Upper lobe of left lung (tissue), 6 donors: Measurements from ENCODE around the gene PRKACB. TPM values are rescaled to one million over a fixed set of nuclear protein-coding genes. Genes with fewer than 3 reads are reported as not detected.

ENCODE experiments used
- ATAC-seq, 2 donors: fragments of 200-7000 bp; cut with Tn5 transposase; one replicate each; pipeline ENCODE4 v1.9.1; 2022; ENCODE audit warnings: mild to moderate bottlenecking in 2 of 2, moderate library complexity in 2 of 2; ENCODE audit not compliant: low FRiP score in 2 of 2
- DNase-seq, 2 donors: peaks; one replicate each; pipeline ENCODE4 v3.0.0-alpha.2; 2019 to 2020
- H3K27ac ChIP-seq, 4 donors: fragments of 200-600 bp; sonication (generic); one replicate each; pipeline ENCODE4 v1.5.1; 2016 to 2019
- H3K27me3 ChIP-seq, 4 donors: fragments of 200-600 bp; sonication (generic); one replicate each; pipeline ENCODE4 v1.5.1; 2017 to 2019
- H3K36me3 ChIP-seq, 4 donors: fragments of 200-600 bp; sonication (generic); one replicate each; pipeline ENCODE4 v1.5.1; 2016 to 2019
- H3K4me1 ChIP-seq, 4 donors: fragments of 200-600 bp; sonication (generic); one replicate each; pipeline ENCODE4 v1.5.1; 2018 to 2019
- H3K4me3 ChIP-seq, 4 donors: fragments of 200-600 bp; sonication (generic); one replicate each; pipeline ENCODE4 v1.5.1; 2017 to 2019; ENCODE audit warnings: mild to moderate bottlenecking in 2 of 4, moderate library complexity in 1 of 4
- H3K9me3 ChIP-seq, 4 donors: fragments of 200-600 bp; sonication (generic); one replicate each; pipeline ENCODE4 v1.5.1; 2018 to 2019
- CTCF ChIP-seq, 6 experiments: fragments of 450-650 bp in 4 of 6; fragments of 200-600 bp in 2 of 6; sonication (generic) in 2 of 6; IDR thresholded peaks; one replicate each; pipeline ENCODE4 v1.5.1; 2016 to 2019; ENCODE audit warnings: antibody characterized with exemption in 6 of 6
- EP300 ChIP-seq, 4 donors: sonication (generic); formaldehyde crosslinking; IDR thresholded peaks; one replicate each; pipeline ENCODE4 v1.5.1; 2017; ENCODE audit warnings: antibody characterized with exemption in 4 of 4, control low read depth in 2 of 4
- POLR2A ChIP-seq, 4 donors: fragments of 450-650 bp; IDR thresholded peaks; one replicate each; pipeline ENCODE4 v1.5.1; 2016 to 2017; ENCODE audit warnings: antibody characterized with exemption in 4 of 4, mild to moderate bottlenecking in 2 of 4
- POLR2AphosphoS5 ChIP-seq, 2 donors: sonication (generic); formaldehyde crosslinking; IDR thresholded peaks; one replicate each; pipeline ENCODE4 v1.5.1; 2017; ENCODE audit warnings: antibody characterized with exemption in 2 of 2
- WGBS, 2 donors: methylation state at CpG; one replicate each; pipeline ENCODE4 v1.1.5; 2017 to 2018; 5-methylcytosine and 5-hydroxymethylcytosine counted together
- total RNA-seq, 6 donors: library from RNA; depleted of rRNA in 4 of 6; stranded (reverse); fragments of >200 nt in 4 of 6; gene quantifications; one replicate each; pipeline versions ENCODE4 v1.1.0 to v1.2.1, GENCODE V29; 2016 to 2021
- donor health status: DM: no; HTN: no; CAD: no; lungs with moderate emphysema.
- donor health status: DM: no; HTN: yes; CAD: no; lungs with severe emphysema.

Gene PRKACB
- total RNA-seq, 6 donors from 2014 or later, result 7.9 to 27.8 (median 18.3) TPM

- H3K27me3 ChIP-seq, result no peaks in the 10 kb centered on the region
- no peak for DNase-seq
- no peak for ATAC-seq
- no peak overlapping the region for H3K4me3 ChIP-seq
- H3K9me3 ChIP-seq, result no peaks in the 10 kb centered on the region
- 73 to 79% methylated on average over 1 of the region's 1 CpG for WGBS, 2 donors
- TF ChIP-seq POLR2AphosphoS5 (IDR thresholded peaks at IDR 0.05) (no peak), EP300 (IDR thresholded peaks at IDR 0.05) (no peak), POLR2A (IDR thresholded peaks at IDR 0.05) (no peak), CTCF (IDR thresholded peaks at IDR 0.05) (no peak)
- no peaks in the 10 kb centered on the region for H3K36me3 ChIP-seq
- peaks cover 0 to 7% (median 0%) of the 10 kb centered on the region in 4 donors for H3K4me1 ChIP-seq
- no peak overlapping the region for H3K27ac ChIP-seq
Observed at GRCh38 chr1:84148758-84149157, 4.7 kb downstream of the PRKACB start.

GRCh38 chr1:84152649-84153056 lies 8.6 kb downstream of the PRKACB start:
- H3K4me3 ChIP-seq, result no peak overlapping the region
- WGBS, 2 donors, result 70 to 89% methylated on average over 3 of the region's 3 CpGs
- TF ChIP-seq POLR2A (IDR thresholded peaks at IDR 0.05), result no peak
- no peak for TF ChIP-seq POLR2AphosphoS5 (IDR thresholded peaks at IDR 0.05)
- no peak for TF ChIP-seq CTCF (IDR thresholded peaks at IDR 0.05)
- no peak for TF ChIP-seq EP300 (IDR thresholded peaks at IDR 0.05)
- no peaks in the 10 kb centered on the region for H3K27me3 ChIP-seq
- no peak for ATAC-seq
- H3K27ac ChIP-seq, result no peak overlapping the region
- no peaks in the 10 kb centered on the region for H3K9me3 ChIP-seq
- peaks cover 0 to 4% (median 2%) of the 10 kb centered on the region in 4 donors for H3K4me1 ChIP-seq
- no peaks in the 10 kb centered on the region for H3K36me3 ChIP-seq
- DNase-seq, result no peak

- Histone ChIP-seq H3K4me1 (peaks cover 0 to 4% (median 2%) of the 10 kb centered on the region in 4 donors), H3K27me3 (no peaks in the 10 kb centered on the region), H3K4me3 (no peak overlapping the region), H3K9me3 (no peaks in the 10 kb centered on the region), H3K27ac (no peak overlapping the region), H3K36me3 (no peaks in the 10 kb centered on the region)
- WGBS, 2 donors, result 79 to 91% methylated on average over 3 of the region's 3 CpGs
- no peak for DNase-seq
- TF ChIP-seq POLR2A (IDR thresholded peaks at IDR 0.05) (no peak), POLR2AphosphoS5 (IDR thresholded peaks at IDR 0.05) (no peak), EP300 (IDR thresholded peaks at IDR 0.05) (no peak), CTCF (IDR thresholded peaks at IDR 0.05) (no peak)
- ATAC-seq, result no peak
Observed at GRCh38 chr1:84155517-84155916, 11.4 kb downstream of the PRKACB start.

- Histone ChIP-seq H3K27ac (no peak overlapping the region), H3K27me3 (no peaks in the 10 kb centered on the region), H3K36me3 (no peaks in the 10 kb centered on the region), H3K4me3 (no peak overlapping the region), H3K9me3 (no peaks in the 10 kb centered on the region), H3K4me1 (peaks cover 0 to 4% (median 2%) of the 10 kb centered on the region in 4 donors)
- no peak for DNase-seq
- peak in 1 of 2 donors; percentile 47 for ATAC-seq
- TF ChIP-seq EP300 (IDR thresholded peaks at IDR 0.05), result no peak
- WGBS, 2 donors, result 57 to 62% methylated on average over 2 of the region's 2 CpGs
Observed at GRCh38 chr1:84156210-84156621, 12.1 kb downstream of the PRKACB start.

- TF ChIP-seq EP300 (IDR thresholded peaks at IDR 0.05), result no peak
- Histone ChIP-seq H3K9me3 (no peaks in the 10 kb centered on the region), H3K27ac (no peak overlapping the region), H3K27me3 (no peaks in the 10 kb centered on the region), H3K4me1 (peaks cover 0 to 4% (median 2%) of the 10 kb centered on the region in 4 donors), H3K36me3 (no peaks in the 10 kb centered on the region), H3K4me3 (no peak overlapping the region)
- 57 to 71% methylated on average over 5 of the region's 5 CpGs for WGBS, 2 donors
- DNase-seq (no peak), ATAC-seq (no peak)
Observed at GRCh38 chr1:84159533-84160240, 15.6 kb downstream of the PRKACB start.

- DNase-seq (no peak), ATAC-seq (no peak)
- WGBS, 2 donors, result 93 to 97% methylated on average over 2 of the region's 2 CpGs
- Histone ChIP-seq H3K27me3 (no peaks in the 10 kb centered on the region), H3K9me3 (no peaks in the 10 kb centered on the region), H3K4me1 (peaks cover 0 to 3% (median 0%) of the 10 kb centered on the region in 4 donors), H3K4me3 (no peak overlapping the region), H3K27ac (no peak overlapping the region), H3K36me3 (no peaks in the 10 kb centered on the region)
- TF ChIP-seq POLR2AphosphoS5 (IDR thresholded peaks at IDR 0.05), result no peak
- TF ChIP-seq CTCF (IDR thresholded peaks at IDR 0.05), result no peak
- no peak for TF ChIP-seq POLR2A (IDR thresholded peaks at IDR 0.05)
- TF ChIP-seq EP300 (IDR thresholded peaks at IDR 0.05), result no peak
Observed at GRCh38 chr1:84162295-84162694, 18.2 kb downstream of the PRKACB start.
